Right atrium auricular region (tissue), 2 donors: Measurements from ENCODE around the gene CFAP410. TPM values are rescaled to one million over a fixed set of nuclear protein-coding genes. Genes with fewer than 3 reads are reported as not detected.
"Not testable (repeated sequence)": the region's sequence is repeated elsewhere in the genome, so short reads cannot be mapped to it uniquely, and the experiment has no call there.

Experiments used
- DNase-seq: peaks from one replicate; pipeline ENCODE4 v3.0.0-alpha.2; 2019; ENCODE audit warnings: low spot score
- H3K27ac ChIP-seq, 2 donors: fragments of 200-600 bp; sonication (generic); 1 replicate in 1 of 2; 2 replicates in 1 of 2; pipeline ENCODE4 v1.5.1; 2016 to 2019
- H3K27me3 ChIP-seq, 2 donors: fragments of 200-600 bp; sonication (generic); one replicate each; pipeline versions ENCODE4 v1.5.1 to v1.6.0; 2017 to 2019
- H3K36me3 ChIP-seq: fragments of 200-600 bp; sonication (generic); one replicate; pipeline ENCODE4 v1.5.1; 2016
- H3K4me1 ChIP-seq, 2 donors: fragments of 200-600 bp; sonication (generic); one replicate each; pipeline versions ENCODE4 v1.5.1 to v1.6.0; 2017 to 2019
- H3K4me3 ChIP-seq, 2 donors: fragments of 200-600 bp; sonication (generic); 1 replicate in 1 of 2; 2 replicates in 1 of 2; pipeline ENCODE4 v1.5.1; 2017 to 2019; ENCODE audit warnings: mild to moderate bottlenecking in 1 of 2, moderate library complexity in 1 of 2
- H3K9me3 ChIP-seq, 2 donors: fragments of 200-600 bp; sonication (generic); one replicate each; pipeline ENCODE4 v1.5.1; 2019
- total RNA-seq, 2 donors: library from RNA; depleted of rRNA; stranded (reverse); fragments of >200 nt; gene quantifications; one replicate each; pipeline ENCODE4 v1.1.0, GENCODE V29; 2016
- TF ChIP-seq, protein P1 (sequence below), 2 donors: fragments of 200-600 bp; sonication (generic); IDR thresholded peaks; one replicate each; pipeline ENCODE4 v1.5.1; 2019; ENCODE audit warnings: antibody characterized with exemption in 2 of 2

Gene CFAP410
- total RNA-seq, 2 donors from 2014 or later = 21.4 to 23.2 TPM

GRCh38 chr21:44288251-44289110, 50.7 kb downstream of the CFAP410 start:
- H3K27ac ChIP-seq = no peak overlapping the region
- H3K27me3 ChIP-seq = no peaks in the 10 kb centered on the region
- H3K4me1 ChIP-seq = peaks cover 0 to 9% of the 10 kb centered on the region in 2 donors
- TF ChIP-seq, protein P1, sequence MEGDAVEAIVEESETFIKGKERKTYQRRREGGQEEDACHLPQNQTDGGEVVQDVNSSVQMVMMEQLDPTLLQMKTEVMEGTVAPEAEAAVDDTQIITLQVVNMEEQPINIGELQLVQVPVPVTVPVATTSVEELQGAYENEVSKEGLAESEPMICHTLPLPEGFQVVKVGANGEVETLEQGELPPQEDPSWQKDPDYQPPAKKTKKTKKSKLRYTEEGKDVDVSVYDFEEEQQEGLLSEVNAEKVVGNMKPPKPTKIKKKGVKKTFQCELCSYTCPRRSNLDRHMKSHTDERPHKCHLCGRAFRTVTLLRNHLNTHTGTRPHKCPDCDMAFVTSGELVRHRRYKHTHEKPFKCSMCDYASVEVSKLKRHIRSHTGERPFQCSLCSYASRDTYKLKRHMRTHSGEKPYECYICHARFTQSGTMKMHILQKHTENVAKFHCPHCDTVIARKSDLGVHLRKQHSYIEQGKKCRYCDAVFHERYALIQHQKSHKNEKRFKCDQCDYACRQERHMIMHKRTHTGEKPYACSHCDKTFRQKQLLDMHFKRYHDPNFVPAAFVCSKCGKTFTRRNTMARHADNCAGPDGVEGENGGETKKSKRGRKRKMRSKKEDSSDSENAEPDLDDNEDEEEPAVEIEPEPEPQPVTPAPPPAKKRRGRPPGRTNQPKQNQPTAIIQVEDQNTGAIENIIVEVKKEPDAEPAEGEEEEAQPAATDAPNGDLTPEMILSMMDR (IDR thresholded peaks at IDR 0.05) = no peak
- no peak overlapping the region for H3K4me3 ChIP-seq
- no peak for DNase-seq
- no peaks in the 10 kb centered on the region for H3K9me3 ChIP-seq
- H3K36me3 ChIP-seq = no peaks in the 10 kb centered on the region

DNA sequence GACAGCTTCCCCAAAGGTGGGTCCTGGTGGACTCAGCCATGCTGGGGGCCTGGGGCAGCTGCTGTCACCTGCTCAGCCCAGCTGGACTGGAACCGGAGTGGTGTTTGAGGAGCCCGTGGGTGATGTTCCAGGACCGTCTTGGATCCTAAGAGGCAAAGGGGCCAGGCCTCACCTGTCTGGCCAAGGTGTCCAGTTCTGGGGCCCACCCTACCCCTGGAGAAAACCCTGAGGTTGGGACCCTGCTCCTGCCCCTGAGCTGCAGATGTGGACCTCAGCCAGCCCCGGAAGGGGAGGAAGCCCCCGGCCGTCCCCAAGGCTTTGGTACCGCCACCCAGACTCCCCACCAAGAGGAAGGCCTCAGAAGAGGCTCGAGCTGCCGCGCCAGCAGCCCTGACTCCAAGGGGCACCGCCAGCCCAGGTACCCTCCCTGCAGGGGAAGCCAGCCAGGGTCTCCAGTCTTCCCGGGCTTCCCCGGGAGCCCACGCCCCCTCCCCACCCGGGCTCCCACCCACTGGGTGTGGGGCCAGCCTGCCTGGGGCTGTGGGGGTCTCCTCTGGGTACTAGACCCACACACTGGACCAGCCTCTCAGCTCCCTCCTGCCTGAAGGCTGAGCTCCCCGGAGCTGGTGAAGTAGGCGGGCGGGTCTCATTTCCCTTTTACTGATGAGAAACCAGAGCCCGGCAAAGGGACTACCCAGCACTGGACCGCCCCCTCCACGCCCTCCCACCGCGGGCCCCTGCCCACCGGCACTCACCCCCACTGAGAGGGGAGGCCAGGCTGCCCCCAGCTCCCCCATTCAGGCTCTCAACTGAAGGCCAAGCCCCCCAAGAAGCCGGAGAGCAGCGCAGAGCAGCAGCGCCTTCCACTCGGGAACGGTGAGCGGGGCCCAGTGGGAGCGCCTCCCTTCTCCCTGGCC, 52.2 kb downstream of the CFAP410 start:
- Histone ChIP-seq H3K27ac (no peak overlapping the region), H3K36me3 (no peaks in the 10 kb centered on the region), H3K4me1 (peaks cover 0 to 9% of the 10 kb centered on the region in 2 donors), H3K4me3 (no peak overlapping the region), H3K27me3 (no peaks in the 10 kb centered on the region), H3K9me3 (no peaks in the 10 kb centered on the region)
- TF ChIP-seq, protein P1 (IDR thresholded peaks at IDR 0.05) = no peak
- DNase-seq = no peak

- Histone ChIP-seq H3K27ac (no peak overlapping the region), H3K36me3 (no peaks in the 10 kb centered on the region), H3K4me3 (peak overlapping the region in 1 of 2 donors; percentile 41), H3K9me3 (no peaks in the 10 kb centered on the region), H3K27me3 (no peaks in the 10 kb centered on the region), H3K4me1 (peaks cover 0 to 9% of the 10 kb centered on the region in 2 donors)
- DNase-seq = no peak
- TF ChIP-seq, protein P1 (IDR thresholded peaks at IDR 0.05) = no peak
These were observed 53.0 kb downstream of the CFAP410 start for GRCh38 chr21:44286086-44286715.

GRCh38 chr21:44285138-44285992, 53.8 kb downstream of the CFAP410 start, which contains the start of gene AIRE:
TSS of gene AIRE (plus strand) at chr21:44285876. CDS start at chr21:44286007, 131 bp downstream.
- Histone ChIP-seq H3K4me1 (peaks cover 0 to 9% of the 10 kb centered on the region in 2 donors), H3K27me3 (no peaks in the 10 kb centered on the region), H3K27ac (no peak within 1 kb of the TSS), H3K9me3 (no peaks in the 10 kb centered on the region), H3K36me3 (no peaks in the 10 kb centered on the region), H3K4me3 (peak within 1 kb of the TSS in 1 of 2 donors; percentile 41)
- DNase-seq = no peak
- TF ChIP-seq, protein P1 (IDR thresholded peaks at IDR 0.05) = no peak

GRCh38 chr21:44283948-44284347, 55.2 kb downstream of the CFAP410 start:
- Histone ChIP-seq H3K27ac (no peak overlapping the region), H3K4me1 (peaks cover 0 to 9% of the 10 kb centered on the region in 2 donors), H3K9me3 (no peaks in the 10 kb centered on the region), H3K4me3 (no peak overlapping the region), H3K36me3 (no peaks in the 10 kb centered on the region), H3K27me3 (no peaks in the 10 kb centered on the region)
- TF ChIP-seq, protein P1 (IDR thresholded peaks at IDR 0.05) = no peak
- DNase-seq = no peak

- H3K4me1 ChIP-seq, DNase-seq, H3K27ac ChIP-seq, H3K4me3 ChIP-seq, H3K9me3 ChIP-seq, H3K27me3 ChIP-seq, H3K36me3 ChIP-seq: not testable (repeated sequence)
These were observed 55.9 kb downstream of the CFAP410 start for GRCh38 chr21:44283211-44283785.
